HuH-7 (cell line): ENCODE data around the gene MEIKIN.

Experiments
- DNase-seq: peaks from one replicate; pipeline ENCODE4 v3.0.0; 2011; ENCODE audit warnings: low spot score

Gene MEIKIN

GRCh38 chr5:131974016-131974415 lies 28.6 kb upstream of the MEIKIN start:
- no peak for DNase-seq

GRCh38 chr5:131973089-131973712 lies 27.7 kb upstream of the MEIKIN start:
- no peak for DNase-seq

- no peak for DNase-seq
Measured at GRCh38 chr5:131968396-131968954, 23.0 kb upstream of the MEIKIN start.

- DNase-seq = no peak
Measured at GRCh38 chr5:131966551-131966950, 21.1 kb upstream of the MEIKIN start.

DNA sequence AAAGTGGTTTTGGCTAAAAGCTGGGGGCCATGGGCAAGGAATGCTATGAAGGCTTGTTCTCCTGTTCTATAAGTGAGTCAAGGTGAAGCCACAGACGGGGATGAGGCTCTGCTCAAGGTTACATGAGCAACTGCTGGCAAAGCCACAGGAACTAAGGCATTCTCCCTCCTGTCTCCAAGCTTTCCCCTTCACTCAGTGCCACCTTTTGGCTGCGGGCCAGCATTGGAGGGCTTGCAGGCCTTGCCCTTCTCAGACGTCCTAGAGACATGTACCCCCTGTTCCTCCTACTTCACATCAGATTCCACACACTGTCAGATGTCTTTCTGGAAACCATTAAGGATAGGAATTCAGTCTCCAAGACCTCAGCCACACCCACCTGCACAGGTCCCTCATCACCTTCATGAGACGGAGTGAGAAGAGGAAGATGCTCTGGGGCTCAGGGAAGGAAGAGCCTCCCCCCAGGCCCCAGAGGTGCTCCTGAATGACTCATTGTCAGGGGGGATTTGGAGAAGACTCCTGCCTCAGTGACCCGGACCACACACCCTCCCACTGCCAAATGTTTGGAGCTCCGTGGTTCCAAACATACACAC lies 20.5 kb upstream of the MEIKIN start:
- no peak for DNase-seq

GRCh38 chr5:131959906-131960305 lies 14.4 kb upstream of the MEIKIN start:
- DNase-seq = no peak

DNA sequence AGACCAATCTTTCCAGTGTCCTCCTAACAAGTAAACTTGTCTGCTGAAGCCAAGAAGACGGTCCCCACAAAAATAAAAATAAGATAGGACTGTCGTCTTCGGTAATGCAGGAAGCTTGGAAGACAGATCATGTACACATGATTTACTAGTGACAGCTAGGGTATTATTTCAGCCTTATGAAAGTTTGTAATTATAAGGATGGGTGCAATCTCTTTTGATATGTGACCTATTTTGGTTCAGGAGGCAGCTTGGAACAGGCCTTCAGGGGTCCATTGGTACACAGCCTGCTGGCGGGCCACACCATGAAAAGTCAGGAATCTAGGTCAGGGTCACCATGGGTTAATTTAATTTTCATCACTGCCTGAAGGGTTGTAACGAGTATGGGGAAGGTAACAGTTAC lies 13.7 kb upstream of the MEIKIN start:
- no peak for DNase-seq

DNA sequence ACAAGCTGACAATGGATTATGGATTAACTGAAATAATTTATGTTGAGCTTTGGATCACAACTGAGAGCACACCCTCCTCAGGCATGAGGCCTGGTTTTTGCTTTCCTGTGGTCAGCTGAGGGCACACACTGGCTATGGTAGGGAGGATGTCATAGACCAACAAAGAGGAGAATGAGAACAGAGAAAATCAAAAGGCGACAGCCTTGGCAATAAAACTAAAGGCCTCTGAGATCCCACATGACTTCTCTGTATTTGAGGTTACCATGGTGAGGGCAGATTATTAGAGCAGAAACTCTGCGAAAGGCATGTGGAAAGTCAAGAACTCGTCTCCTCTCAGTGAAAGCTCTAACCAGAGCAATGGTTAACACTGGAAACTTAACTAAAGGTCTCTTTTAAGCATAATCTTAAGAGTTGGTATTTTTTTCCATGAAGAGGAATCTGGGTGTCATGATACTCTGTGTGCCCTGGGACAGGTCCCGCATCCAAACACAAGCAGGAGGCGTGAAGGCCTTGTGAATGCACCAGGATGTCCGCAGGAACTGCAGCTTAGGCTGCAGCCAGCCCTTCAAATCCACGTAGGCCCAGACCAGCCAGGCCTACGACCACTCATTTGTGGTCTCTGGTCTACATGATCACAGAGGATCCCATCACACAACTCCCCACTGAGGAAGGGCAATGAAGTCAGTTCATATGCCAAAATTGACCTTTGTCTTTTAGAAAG lies 12.4 kb upstream of the MEIKIN start:
- no peak for DNase-seq

DNA sequence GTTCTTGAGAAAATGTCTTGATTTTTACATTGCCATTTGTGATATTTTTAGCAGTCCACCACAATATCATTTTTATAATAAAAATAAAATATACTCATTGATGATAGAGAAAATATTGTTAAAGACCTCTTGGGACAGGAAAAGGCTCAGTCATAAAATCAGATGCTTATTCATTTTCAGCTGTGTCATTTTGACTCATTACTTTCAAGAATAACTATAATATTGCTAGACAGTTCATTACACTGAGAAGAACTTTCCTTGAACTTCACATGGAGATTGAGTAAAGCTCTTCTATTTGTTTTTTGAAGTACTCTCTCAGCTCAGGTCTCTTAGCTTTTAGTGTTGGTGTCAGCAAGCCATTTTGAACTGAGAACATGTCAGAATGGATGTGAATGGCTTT lies 8.5 kb upstream of the MEIKIN start:
- DNase-seq = no peak

DNA sequence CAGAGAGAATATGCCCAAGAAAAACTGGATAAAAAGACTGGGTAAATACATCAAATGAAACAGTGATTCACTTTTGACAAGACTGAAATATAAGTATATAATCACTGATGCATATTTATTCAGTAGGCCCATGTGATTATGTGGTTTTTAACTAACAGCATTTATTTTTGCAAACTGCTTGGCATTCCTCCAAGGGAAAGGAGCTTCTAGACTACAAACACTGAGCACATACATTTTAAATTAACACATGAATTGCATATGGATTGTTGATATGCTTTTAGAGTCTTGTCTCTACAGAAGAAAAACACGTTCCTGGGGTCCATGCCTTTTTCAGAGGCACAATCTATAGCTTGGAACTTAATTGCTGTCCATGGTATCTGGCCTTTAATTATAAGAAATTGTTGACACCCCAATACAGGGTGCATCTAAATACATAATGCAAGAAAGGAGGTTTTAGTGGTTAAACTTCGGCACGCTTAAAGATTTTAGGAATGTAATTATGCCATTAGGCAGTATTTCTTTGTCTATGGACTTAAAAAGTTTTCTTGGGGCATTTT lies 6.9 kb upstream of the MEIKIN start:
- no peak for DNase-seq

DNA sequence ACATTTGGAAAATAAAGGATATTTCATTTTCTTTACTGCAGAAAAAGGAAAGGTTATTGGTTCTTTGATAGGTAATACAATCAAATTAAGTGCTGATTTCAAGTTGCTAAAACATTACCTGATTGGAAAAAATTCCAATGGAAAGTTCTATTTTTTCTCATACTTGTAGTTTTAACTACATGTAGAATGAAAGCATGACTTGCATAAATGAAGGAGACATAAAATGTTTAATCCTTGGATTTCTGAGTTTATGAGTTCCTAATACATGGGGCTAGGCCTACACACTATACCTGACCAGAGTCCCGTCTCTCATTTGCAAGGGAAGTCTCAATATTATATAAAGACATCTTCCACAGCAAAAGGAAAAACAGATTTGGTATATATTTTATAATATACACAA lies 5.2 kb upstream of the MEIKIN start:
- DNase-seq = no peak

DNA sequence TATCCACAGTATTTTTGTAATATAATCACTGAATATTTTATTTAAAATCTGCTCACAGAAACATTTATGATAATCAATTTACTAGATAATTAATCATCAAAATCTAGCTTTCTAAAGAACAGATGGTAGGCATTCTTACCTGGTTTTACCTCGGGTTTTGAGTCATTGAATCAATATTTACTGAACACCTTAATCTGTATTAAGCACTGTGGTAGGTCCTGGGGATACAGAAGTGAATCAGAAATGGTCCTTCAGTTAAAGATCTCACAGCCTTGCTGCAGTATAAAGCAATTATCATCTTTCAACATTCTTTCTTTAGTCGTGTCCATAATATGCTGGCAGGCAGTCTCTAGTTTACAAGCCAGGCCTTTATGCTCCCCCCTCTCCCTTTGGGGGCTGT lies 2.0 kb upstream of the MEIKIN start:
- DNase-seq = no peak

- DNase-seq = no peak
Measured at GRCh38 chr5:131944702-131945550, 537 bp downstream of the MEIKIN start.

- no peak for DNase-seq
Measured at GRCh38 chr5:131943916-131944315, 1.5 kb downstream of the MEIKIN start.

- DNase-seq = no peak
Measured at GRCh38 chr5:131942016-131942415, 3.4 kb downstream of the MEIKIN start.

- no peak for DNase-seq
Measured at GRCh38 chr5:131939690-131940345, 5.6 kb downstream of the MEIKIN start.

- DNase-seq = no peak
Measured at GRCh38 chr5:131932235-131932634, 13.2 kb downstream of the MEIKIN start.

GRCh38 chr5:131928957-131929356 lies 16.5 kb downstream of the MEIKIN start:
- no peak for DNase-seq

DNA sequence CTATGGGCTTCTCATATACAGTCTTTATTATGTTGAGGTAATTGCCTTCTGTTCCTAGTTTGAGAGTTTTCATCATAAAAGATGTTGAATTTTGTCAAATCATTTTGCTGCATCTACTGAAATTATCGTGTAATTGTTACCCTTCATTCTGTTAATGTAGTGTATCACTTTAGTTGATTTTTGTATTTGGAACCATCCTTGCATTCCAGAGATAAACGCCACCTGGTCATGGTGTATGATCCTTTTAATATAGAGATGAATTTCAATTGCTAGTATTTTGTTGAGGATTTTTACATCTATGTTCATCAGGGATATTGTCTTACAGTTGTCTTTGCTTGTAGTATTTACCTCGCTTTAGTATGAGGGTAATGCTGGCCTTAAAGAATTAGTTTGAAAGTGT lies 19.3 kb downstream of the MEIKIN start:
- DNase-seq = no peak

GRCh38 chr5:131916481-131916880 lies 29.0 kb downstream of the MEIKIN start:
- DNase-seq = no peak

DNA sequence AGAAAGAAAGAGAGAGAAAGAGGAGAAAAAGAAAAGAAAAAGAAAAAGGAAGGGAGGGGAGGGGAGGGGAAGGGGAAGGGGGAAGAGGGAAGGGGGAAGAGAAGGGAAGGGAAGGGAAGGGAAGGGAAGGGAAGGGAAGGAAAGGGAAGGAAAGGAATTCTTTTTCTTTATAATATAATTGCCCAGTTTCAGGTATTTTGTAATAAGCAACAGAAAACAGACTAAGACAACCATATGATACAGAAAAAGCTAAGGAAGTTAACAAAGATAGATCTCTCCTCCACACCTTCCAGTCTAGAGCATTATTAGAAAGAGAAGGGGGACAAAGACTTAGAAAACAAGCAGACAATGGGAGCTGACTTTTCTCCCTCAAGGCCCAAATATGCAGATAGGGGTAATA lies 31.0 kb downstream of the MEIKIN start:
- no peak for DNase-seq

DNA sequence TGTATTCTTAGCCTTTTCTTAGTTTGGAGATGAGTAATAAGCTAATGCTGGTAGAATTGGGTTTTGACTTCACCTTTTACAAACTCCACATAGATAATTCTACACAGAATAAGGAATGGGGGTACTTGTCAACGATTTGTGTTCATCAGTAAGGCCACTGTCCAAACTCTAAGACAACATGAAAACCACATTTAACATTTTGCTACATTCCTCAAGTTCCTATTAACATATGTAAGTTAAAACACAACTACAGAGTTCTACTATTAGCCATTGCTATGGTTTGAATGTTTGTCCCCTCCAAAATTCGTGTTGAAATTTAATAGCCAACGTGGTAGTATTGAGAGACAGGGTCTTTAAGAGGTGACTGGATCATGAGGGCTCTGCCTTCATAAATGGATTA lies 31.9 kb downstream of the MEIKIN start:
- DNase-seq = no peak
